GM12874 (cell line): ENCODE measurements around the gene FXR2.

Source experiments
- CTCF ChIP-seq: IDR thresholded peaks from 2 replicates; pipeline ENCODE4 v1.5.1; 2011; ENCODE audit warnings: low read depth, mild to moderate bottlenecking, control low read depth, low read length, moderate library complexity; ENCODE audit not compliant: insufficient read depth

Gene FXR2

GRCh38 chr17:7582396-7583252 lies 32.1 kb downstream of the FXR2 start:
- TF ChIP-seq CTCF, result no peak

- TF ChIP-seq CTCF, result no peak
Observed at GRCh38 chr17:7580604-7581575, 33.8 kb downstream of the FXR2 start.

GRCh38 chr17:7579834-7580603 lies 34.7 kb downstream of the FXR2 start:
- no peak for TF ChIP-seq CTCF

GRCh38 chr17:7579001-7579833 lies 35.5 kb downstream of the FXR2 start, which contains the start of gene CD68:
CD68 (plus strand) TSS chr17:7579638; CDS start chr17:7579678, 40 bp downstream.
- no peak for TF ChIP-seq CTCF

- TF ChIP-seq CTCF, result no peak
Observed at GRCh38 chr17:7577327-7578199, 37.1 kb downstream of the FXR2 start.

GRCh38 chr17:7576432-7576937 lies 38.2 kb downstream of the FXR2 start:
- no peak for TF ChIP-seq CTCF
